GM18909 (cell line): ENCODE data around the gene SLC49A3.
A peak's percentile ranks its signal among the peaks of the same experiment; 100 is the strongest.
"Not testable (repeated sequence)": the region's sequence is repeated elsewhere in the genome, so short reads cannot be mapped to it uniquely, and the experiment has no call there.

ENCODE experiments used
- ATAC-seq: cut with Tn5 transposase; IDR thresholded peaks from one replicate; pipeline ENCODE4 v1.9.1; 2021; ENCODE audit warnings: mild to moderate bottlenecking; ENCODE audit not compliant: unreplicated experiment, poor library complexity

Gene SLC49A3

GRCh38 chr4:722851-723360 is 34.0 kb upstream of the SLC49A3 start:
- ATAC-seq = no peak

- no peak for ATAC-seq
Measured at GRCh38 chr4:722169-722725, 33.3 kb upstream of the SLC49A3 start.

- no peak for ATAC-seq
Measured at GRCh38 chr4:721261-722168, 32.6 kb upstream of the SLC49A3 start.

- ATAC-seq = no peak
Measured at GRCh38 chr4:720111-720860, 31.3 kb upstream of the SLC49A3 start.

- ATAC-seq = no peak
Measured at GRCh38 chr4:718460-718859, 29.5 kb upstream of the SLC49A3 start.

GRCh38 chr4:717601-718320 is 28.8 kb upstream of the SLC49A3 start:
- ATAC-seq = no peak

GRCh38 chr4:714087-714486 is 25.1 kb upstream of the SLC49A3 start:
- ATAC-seq = no peak

- ATAC-seq = no peak
Measured at GRCh38 chr4:712916-713632, 24.1 kb upstream of the SLC49A3 start.

GRCh38 chr4:712093-712492 is 23.1 kb upstream of the SLC49A3 start:
- no peak for ATAC-seq

GRCh38 chr4:710916-711315 is 22.0 kb upstream of the SLC49A3 start:
- ATAC-seq = no peak

GRCh38 chr4:710116-710515 is 21.2 kb upstream of the SLC49A3 start:
- ATAC-seq = no peak

GRCh38 chr4:709348-709747 is 20.4 kb upstream of the SLC49A3 start:
- no peak for ATAC-seq

- no peak for ATAC-seq
Measured at GRCh38 chr4:708631-708933, 19.6 kb upstream of the SLC49A3 start.

- ATAC-seq = no peak
Measured at GRCh38 chr4:707929-708630, 19.1 kb upstream of the SLC49A3 start.

- no peak for ATAC-seq
Measured at GRCh38 chr4:706834-707598, 18.1 kb upstream of the SLC49A3 start.

GRCh38 chr4:706083-706633 is 17.2 kb upstream of the SLC49A3 start:
- ATAC-seq = not testable (repeated sequence)

- peak; percentile 92 for ATAC-seq
Measured at GRCh38 chr4:705278-706082, 16.5 kb upstream of the SLC49A3 start, which contains the start of gene PCGF3. PCGF3 (plus strand) TSS chr4:705832; CDS start chr4:733681, 27,849 bp downstream.

- no peak for ATAC-seq
Measured at GRCh38 chr4:704971-705277, 16.0 kb upstream of the SLC49A3 start.
